ENCODE measurements around the gene LIM2. TPM values are rescaled to one million over a fixed set of nuclear protein-coding genes. Genes with fewer than 3 reads are reported as not detected.

LIM2 gene
- total RNA-seq, 1 experiment from 2014 or later: not detected

GRCh38 chr19:51386882-51387520, 773 bp downstream of the LIM2 start:
- Mint-ChIP-seq H3K36me3 (ENCODE audit: insufficient read depth, unreplicated experiment) (peaks cover 6% of the 10 kb centered on the region), H3K27me3 (ENCODE audit: unreplicated experiment) (peaks cover 26% of the 10 kb centered on the region), H3K9me3 (ENCODE audit: low read depth, unreplicated experiment) (no peaks in the 10 kb centered on the region), H3K4me3 (ENCODE audit: low read depth, unreplicated experiment) (no peak overlapping the region), H3K27ac (ENCODE audit: unreplicated experiment) (no peak overlapping the region), H3K4me1 (ENCODE audit: low read depth, unreplicated experiment) (no peaks in the 10 kb centered on the region)
- BruUV-seq (replicated peaks): no TSS peak
- CTCF ChIA-PET: no interaction called here
- intact Hi-C loops (cut with micrococcal nuclease; ENCODE audit: unreplicated experiment): no loop called here
- no peak for DNase-seq
- TF ChIP-seq, protein P1, sequence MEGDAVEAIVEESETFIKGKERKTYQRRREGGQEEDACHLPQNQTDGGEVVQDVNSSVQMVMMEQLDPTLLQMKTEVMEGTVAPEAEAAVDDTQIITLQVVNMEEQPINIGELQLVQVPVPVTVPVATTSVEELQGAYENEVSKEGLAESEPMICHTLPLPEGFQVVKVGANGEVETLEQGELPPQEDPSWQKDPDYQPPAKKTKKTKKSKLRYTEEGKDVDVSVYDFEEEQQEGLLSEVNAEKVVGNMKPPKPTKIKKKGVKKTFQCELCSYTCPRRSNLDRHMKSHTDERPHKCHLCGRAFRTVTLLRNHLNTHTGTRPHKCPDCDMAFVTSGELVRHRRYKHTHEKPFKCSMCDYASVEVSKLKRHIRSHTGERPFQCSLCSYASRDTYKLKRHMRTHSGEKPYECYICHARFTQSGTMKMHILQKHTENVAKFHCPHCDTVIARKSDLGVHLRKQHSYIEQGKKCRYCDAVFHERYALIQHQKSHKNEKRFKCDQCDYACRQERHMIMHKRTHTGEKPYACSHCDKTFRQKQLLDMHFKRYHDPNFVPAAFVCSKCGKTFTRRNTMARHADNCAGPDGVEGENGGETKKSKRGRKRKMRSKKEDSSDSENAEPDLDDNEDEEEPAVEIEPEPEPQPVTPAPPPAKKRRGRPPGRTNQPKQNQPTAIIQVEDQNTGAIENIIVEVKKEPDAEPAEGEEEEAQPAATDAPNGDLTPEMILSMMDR (IDR thresholded peaks at IDR 0.05; ENCODE audit: unreplicated experiment): no peak

DNA sequence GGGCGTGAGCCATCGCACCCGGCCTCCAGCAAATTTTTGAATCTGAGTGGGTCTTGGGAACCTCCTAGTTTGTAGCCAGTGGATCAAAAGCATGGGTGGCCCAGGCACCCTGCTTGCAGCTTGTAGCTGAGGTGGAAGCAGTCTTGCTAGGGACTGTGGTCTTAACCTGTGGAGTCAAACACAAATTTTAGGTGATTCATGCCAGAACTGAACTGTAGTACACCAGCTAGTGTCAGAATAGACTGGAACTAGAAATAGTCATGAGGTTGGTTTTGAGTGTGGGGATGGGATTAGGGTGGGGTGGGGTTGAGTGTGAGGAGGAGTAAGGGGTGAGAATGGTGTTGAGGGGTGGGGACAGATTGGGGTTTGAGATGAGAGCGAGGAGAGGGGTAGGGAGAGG, 5.8 kb downstream of the LIM2 start:
- H3K4me3 Mint-ChIP-seq (ENCODE audit: low read depth, unreplicated experiment): no peak overlapping the region
- CTCF ChIA-PET: interaction anchor here (0.7 kb wide), 1 partner anchor 73 kb away, joined by 9 read pairs; no protein-coding TSS in a partner anchor
- TF ChIP-seq, protein P1 (IDR thresholded peaks at IDR 0.05; ENCODE audit: unreplicated experiment): no peak
- no peak for DNase-seq
- no peaks in the 10 kb centered on the region for H3K36me3 Mint-ChIP-seq (ENCODE audit: insufficient read depth, unreplicated experiment)
- H3K27ac Mint-ChIP-seq (ENCODE audit: unreplicated experiment): no peak overlapping the region
- no peaks in the 10 kb centered on the region for H3K4me1 Mint-ChIP-seq (ENCODE audit: low read depth, unreplicated experiment)
- no peaks in the 10 kb centered on the region for H3K9me3 Mint-ChIP-seq (ENCODE audit: low read depth, unreplicated experiment)
- H3K27me3 Mint-ChIP-seq (ENCODE audit: unreplicated experiment): peaks cover 17% of the 10 kb centered on the region
- BruUV-seq (replicated peaks): no TSS peak
- intact Hi-C loops (cut with micrococcal nuclease; ENCODE audit: unreplicated experiment): no loop called here

GRCh38 chr19:51380379-51380778, 7.4 kb downstream of the LIM2 start:
- no TSS peak for BruUV-seq (replicated peaks)
- no peak overlapping the region for H3K4me3 Mint-ChIP-seq (ENCODE audit: low read depth, unreplicated experiment)
- TF ChIP-seq, protein P1 (IDR thresholded peaks at IDR 0.05; ENCODE audit: unreplicated experiment): no peak
- DNase-seq: no peak
- no peak overlapping the region for H3K27ac Mint-ChIP-seq (ENCODE audit: unreplicated experiment)
- no peaks in the 10 kb centered on the region for H3K36me3 Mint-ChIP-seq (ENCODE audit: insufficient read depth, unreplicated experiment)
- H3K9me3 Mint-ChIP-seq (ENCODE audit: low read depth, unreplicated experiment): no peaks in the 10 kb centered on the region
- CTCF ChIA-PET: no interaction called here
- H3K4me1 Mint-ChIP-seq (ENCODE audit: low read depth, unreplicated experiment): no peaks in the 10 kb centered on the region
- peaks cover 17% of the 10 kb centered on the region for H3K27me3 Mint-ChIP-seq (ENCODE audit: unreplicated experiment)
- intact Hi-C loops (cut with micrococcal nuclease; ENCODE audit: unreplicated experiment): no loop called here

DNA sequence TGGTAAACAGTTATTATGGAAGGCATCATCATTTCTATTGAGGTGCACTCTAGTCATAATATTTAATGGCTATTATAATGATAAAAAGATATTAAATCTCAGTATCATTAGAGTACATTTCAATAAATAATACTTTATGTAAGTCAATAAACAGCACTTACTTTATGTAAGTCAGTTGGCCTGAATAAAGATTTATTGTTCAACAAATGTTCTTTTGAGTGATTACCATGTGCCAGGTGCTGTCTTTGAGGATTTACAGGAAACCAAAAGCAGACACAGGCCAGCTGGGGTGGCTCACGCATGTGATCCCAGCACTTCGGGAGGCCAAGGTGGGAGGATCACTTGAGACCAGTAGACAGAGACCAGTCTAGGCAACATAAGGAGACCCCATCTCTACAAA, 10.4 kb downstream of the LIM2 start:
- no peak overlapping the region for H3K27ac Mint-ChIP-seq (ENCODE audit: unreplicated experiment)
- peaks cover 28% of the 10 kb centered on the region for H3K27me3 Mint-ChIP-seq (ENCODE audit: unreplicated experiment)
- no peak overlapping the region for H3K4me3 Mint-ChIP-seq (ENCODE audit: low read depth, unreplicated experiment)
- no peaks in the 10 kb centered on the region for H3K4me1 Mint-ChIP-seq (ENCODE audit: low read depth, unreplicated experiment)
- no peaks in the 10 kb centered on the region for H3K36me3 Mint-ChIP-seq (ENCODE audit: insufficient read depth, unreplicated experiment)
- intact Hi-C loops (cut with micrococcal nuclease; ENCODE audit: unreplicated experiment): no loop called here
- CTCF ChIA-PET: no interaction called here
- no TSS peak for BruUV-seq (replicated peaks)
- H3K9me3 Mint-ChIP-seq (ENCODE audit: low read depth, unreplicated experiment): no peaks in the 10 kb centered on the region
- no peak for DNase-seq
- TF ChIP-seq, protein P1 (IDR thresholded peaks at IDR 0.05; ENCODE audit: unreplicated experiment): no peak

All from Calu3 (cell line).